Measurements from ENCODE around the gene BIN1.

DNA sequence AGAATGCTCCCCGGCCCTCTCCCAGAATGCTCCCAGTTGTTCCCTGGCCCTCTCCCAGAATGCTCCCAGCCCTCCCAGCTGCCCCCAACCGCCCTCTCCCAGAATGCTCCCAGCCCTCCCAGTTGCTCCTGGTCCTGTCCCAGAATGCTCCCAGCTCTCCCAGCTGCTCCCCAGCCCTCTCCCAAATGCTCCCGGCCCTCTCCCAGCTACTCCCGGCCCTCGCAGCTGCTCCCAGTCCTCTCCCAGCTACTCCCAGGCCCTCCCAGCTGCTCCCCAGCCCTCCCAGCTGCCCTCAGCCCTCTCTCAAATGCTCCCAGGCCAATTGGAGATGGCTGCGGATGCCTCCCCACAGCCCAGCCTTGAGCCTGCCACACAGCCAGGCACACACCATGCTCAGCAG, 31.1 kb downstream of the BIN1 start:
- TF ChIP-seq POLR2A (IDR thresholded peaks at IDR 0.05; ENCODE audit: low read depth, low read length) (no peak), POLR2AphosphoS5 (IDR thresholded peaks at IDR 0.05; ENCODE audit: low read depth, low read length) (no peak)

Measured in GM12891 (cell line).